NB4 (cell line): ENCODE data around the gene CFAP92.

Experiments used
- CTCF ChIP-seq: IDR thresholded peaks from one replicate; pipeline ENCODE4 v1.5.1; 2012; ENCODE audit warnings: low read depth, low read length
- POLR2A ChIP-seq: IDR thresholded peaks from 2 replicates; pipeline ENCODE4 v1.6.1; 2011; ENCODE audit warnings: mild to moderate bottlenecking; ENCODE audit not compliant: insufficient read length; ENCODE audit errors: extremely low read depth

- TF ChIP-seq CTCF, result no peak
- TF ChIP-seq POLR2A, result no peak
Observed at GRCh38 chr3:128999102-128999501, 5.2 kb upstream of the CFAP92 start.
